Uterus (tissue), 4 donors: ENCODE results near the gene U2SURP. TPM values are rescaled to one million over a fixed set of nuclear protein-coding genes. Genes with fewer than 3 reads are reported as not detected.

Source experiments
- DNase-seq, 2 donors: peaks; one replicate each; pipeline ENCODE4 v3.0.0-alpha.2; 2019 to 2020
- H3K27ac ChIP-seq, 2 donors: fragments of 200-600 bp; sonication (generic); 1 replicate in 1 of 2; 2 replicates in 1 of 2; pipeline ENCODE4 v1.5.1; 2016 to 2018
- H3K27me3 ChIP-seq, 2 donors: fragments of 200-600 bp; sonication (generic); one replicate each; pipeline ENCODE4 v1.5.1; 2018 to 2019; ENCODE audit warnings: control low read depth in 1 of 2
- H3K36me3 ChIP-seq, 2 donors: fragments of 200-600 bp; sonication (generic); one replicate each; pipeline ENCODE4 v1.5.1; 2019; ENCODE audit warnings: control low read depth in 1 of 2
- H3K4me1 ChIP-seq, 2 donors: fragments of 200-600 bp; sonication (generic); one replicate each; pipeline ENCODE4 v1.5.1; 2018 to 2019; ENCODE audit warnings: control low read depth in 1 of 2
- H3K4me3 ChIP-seq, 2 donors: fragments of 200-600 bp; sonication (generic); 1 replicate in 1 of 2; 2 replicates in 1 of 2; pipeline ENCODE4 v1.5.1; 2018 to 2019; ENCODE audit warnings: mild to moderate bottlenecking in 1 of 2
- H3K9me3 ChIP-seq, 2 donors: fragments of 200-600 bp; sonication (generic); one replicate each; pipeline ENCODE4 v1.5.1; 2019; ENCODE audit warnings: control low read depth in 1 of 2
- CTCF ChIP-seq, 4 experiments: fragments of 200-600 bp in 2 of 4; fragments of 450-650 bp in 2 of 4; sonication (generic) in 2 of 4; IDR thresholded peaks; one replicate each; pipeline ENCODE4 v1.5.1; 2016 to 2019; ENCODE audit warnings: antibody characterized with exemption in 4 of 4, mild to moderate bottlenecking in 2 of 4, moderate library complexity in 1 of 4
- POLR2A ChIP-seq, 2 donors: fragments of 450-650 bp; IDR thresholded peaks; one replicate each; pipeline ENCODE4 v1.6.1; 2016; ENCODE audit warnings: antibody characterized with exemption in 2 of 2, mild to moderate bottlenecking in 1 of 2, moderate library complexity in 1 of 2
- intact Hi-C: fragments of 100-400 bp; cut with DNase I; formaldehyde crosslinking; loops from one replicate; pipeline ENCODE4 v1.15.1; 2023; ENCODE audit warnings: low total_unique reads
- total RNA-seq, 4 donors: library from RNA; depleted of rRNA in 3 of 4; stranded (reverse); fragments of >200 nt in 3 of 4; gene quantifications; one replicate each; pipeline versions ENCODE4 v1.1.0 to v1.2.4, GENCODE V29; 2014 to 2023
- donor health status: DM: yes; HTN: yes; CAD: no.

The U2SURP gene
- total RNA-seq, 4 donors from 2014 or later, result 43.3 to 178 (median 87.2) TPM

GRCh38 chr3:143001034-143001368 lies 369 bp upstream of the U2SURP start:
- peaks cover 5 to 7% of the 10 kb centered on the region in 2 donors for H3K4me1 ChIP-seq
- TF ChIP-seq CTCF (IDR thresholded peaks at IDR 0.05) (no peak), POLR2A (IDR thresholded peaks at IDR 0.05) (no peak)
- no peak for DNase-seq
- intact Hi-C loops, result no loop called here
- H3K27me3 ChIP-seq, result no peaks in the 10 kb centered on the region
- no peaks in the 10 kb centered on the region for H3K36me3 ChIP-seq
- H3K4me3 ChIP-seq, result peak overlapping the region; percentile 91
- H3K9me3 ChIP-seq, result no peaks in the 10 kb centered on the region
- peak overlapping the region; percentile 89 to 91 for H3K27ac ChIP-seq

DNA sequence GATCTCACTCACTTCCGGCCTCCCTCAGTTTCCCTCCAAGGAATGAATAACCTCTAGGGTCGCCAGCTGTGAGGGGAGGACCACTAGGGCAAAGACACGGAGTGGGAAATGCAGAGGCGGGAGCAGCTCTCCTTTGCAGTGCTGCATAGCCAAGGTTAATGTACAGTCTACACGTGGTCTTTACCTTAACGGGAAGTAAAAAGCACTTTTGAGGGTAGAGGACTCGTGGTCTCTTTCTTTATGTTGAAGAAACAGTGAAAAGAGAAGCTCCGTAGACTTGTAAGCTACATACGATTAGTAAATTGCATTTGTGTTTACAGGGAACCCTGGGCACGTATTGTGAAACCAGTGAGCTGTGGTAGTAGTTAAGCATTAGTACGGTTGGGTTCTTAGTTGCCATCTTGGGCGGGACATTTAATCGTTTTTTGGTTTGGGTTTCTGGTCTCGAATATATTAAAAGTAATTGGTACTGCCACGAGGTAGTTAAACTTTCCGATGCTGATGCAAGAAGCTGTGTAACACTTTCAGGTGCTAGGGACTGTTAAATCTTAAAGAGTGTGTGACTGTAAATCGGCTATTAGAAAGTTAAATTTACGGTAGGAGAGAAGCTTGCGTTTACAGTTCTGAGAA lies 828 bp downstream of the U2SURP start:
- H3K4me1 ChIP-seq, result peaks cover 5 to 7% of the 10 kb centered on the region in 2 donors
- H3K36me3 ChIP-seq, result no peaks in the 10 kb centered on the region
- peak overlapping the region; percentile 91 for H3K4me3 ChIP-seq
- TF ChIP-seq CTCF (IDR thresholded peaks at IDR 0.05) (no peak), POLR2A (IDR thresholded peaks at IDR 0.05) (no peak)
- intact Hi-C loops, result no loop called here
- peak overlapping the region; percentile 89 to 91 for H3K27ac ChIP-seq
- H3K27me3 ChIP-seq, result no peaks in the 10 kb centered on the region
- DNase-seq, result no peak
- H3K9me3 ChIP-seq, result no peaks in the 10 kb centered on the region

DNA sequence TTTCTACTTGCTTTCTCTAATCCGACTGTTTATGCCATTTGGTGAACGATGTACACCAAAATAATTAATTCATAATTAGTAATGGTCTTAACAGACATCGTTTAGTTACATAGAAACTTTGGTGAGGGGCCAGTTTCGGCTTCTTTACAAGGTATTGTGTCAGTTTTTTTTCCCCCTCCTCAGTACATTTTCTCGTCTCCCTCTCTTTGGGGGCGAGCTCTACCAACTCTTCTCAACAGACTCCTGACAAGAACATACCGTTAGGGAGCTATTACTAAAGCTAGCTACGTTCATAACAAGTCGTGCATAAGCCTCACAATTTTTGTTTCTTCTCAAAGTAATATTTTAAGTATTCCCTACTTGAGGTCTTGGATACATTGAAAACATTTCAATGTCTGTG lies 1.4 kb downstream of the U2SURP start:
- intact Hi-C loops, result no loop called here
- TF ChIP-seq CTCF (IDR thresholded peaks at IDR 0.05), result no peak
- Histone ChIP-seq H3K27ac (peak overlapping the region in 1 of 2 donors; percentile 89), H3K9me3 (no peaks in the 10 kb centered on the region), H3K4me1 (peaks cover 5 to 7% of the 10 kb centered on the region in 2 donors), H3K36me3 (no peaks in the 10 kb centered on the region), H3K27me3 (no peaks in the 10 kb centered on the region), H3K4me3 (peak overlapping the region; percentile 91)
- no peak for DNase-seq

DNA sequence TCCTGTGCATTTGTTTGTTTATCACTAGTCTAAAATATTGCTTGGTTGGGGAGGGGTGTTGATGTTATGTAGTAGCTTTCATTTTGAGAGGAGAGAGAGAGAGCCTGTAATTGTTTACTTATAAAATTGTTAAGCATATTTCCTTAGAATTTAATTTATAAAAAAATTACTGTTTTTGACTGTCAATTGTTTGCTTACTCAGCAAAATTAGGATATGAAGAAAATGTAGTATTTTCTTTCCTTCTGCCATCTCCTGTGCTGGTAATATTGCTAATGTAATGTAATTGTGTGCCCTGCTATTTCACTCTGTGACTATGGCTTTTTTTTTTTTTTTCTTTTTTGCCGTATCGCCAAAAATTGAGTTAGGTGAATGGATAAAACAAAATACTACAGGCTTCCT lies 3.5 kb downstream of the U2SURP start:
- no peak for DNase-seq
- H3K27me3 ChIP-seq, result no peaks in the 10 kb centered on the region
- no peak overlapping the region for H3K27ac ChIP-seq
- H3K4me3 ChIP-seq, result no peak overlapping the region
- H3K4me1 ChIP-seq, result peaks cover 5 to 7% of the 10 kb centered on the region in 2 donors
- H3K36me3 ChIP-seq, result no peaks in the 10 kb centered on the region
- no peak for TF ChIP-seq CTCF (IDR thresholded peaks at IDR 0.05)
- TF ChIP-seq POLR2A (IDR thresholded peaks at IDR 0.05), result no peak
- H3K9me3 ChIP-seq, result no peaks in the 10 kb centered on the region
- intact Hi-C loops, result no loop called here

DNA sequence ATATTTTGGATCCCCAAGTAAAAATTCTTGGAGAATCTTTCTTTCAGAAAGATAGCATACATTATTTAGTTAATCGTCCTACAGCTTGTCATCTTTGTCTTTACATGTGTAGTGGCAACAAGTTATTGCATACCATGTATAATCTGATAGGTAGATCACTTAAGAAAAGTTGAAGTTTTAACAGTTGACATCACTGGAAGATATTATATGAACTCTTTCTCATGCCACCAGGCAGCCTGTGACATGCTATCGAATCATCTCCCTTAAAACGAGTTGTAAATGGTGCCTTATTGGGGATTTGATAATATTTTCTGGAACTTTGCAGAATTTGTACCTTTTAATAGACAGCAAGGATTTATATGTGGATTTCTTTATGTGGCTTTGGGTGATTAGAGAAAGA lies 8.7 kb downstream of the U2SURP start:
- H3K4me1 ChIP-seq, result no peaks in the 10 kb centered on the region
- no peak overlapping the region for H3K27ac ChIP-seq
- intact Hi-C loops, result no loop called here
- H3K9me3 ChIP-seq, result no peaks in the 10 kb centered on the region
- no peaks in the 10 kb centered on the region for H3K36me3 ChIP-seq
- H3K4me3 ChIP-seq, result no peak overlapping the region
- DNase-seq, result no peak
- no peak for TF ChIP-seq CTCF (IDR thresholded peaks at IDR 0.05)
- TF ChIP-seq POLR2A (IDR thresholded peaks at IDR 0.05), result no peak
- H3K27me3 ChIP-seq, result no peaks in the 10 kb centered on the region
